ENCODE results near the gene OCA2. TPM values are rescaled to one million over a fixed set of nuclear protein-coding genes. Genes with fewer than 3 reads are reported as not detected.

The OCA2 gene
- total RNA-seq, 1 experiment from 2014 or later = 0.13 TPM

DNA sequence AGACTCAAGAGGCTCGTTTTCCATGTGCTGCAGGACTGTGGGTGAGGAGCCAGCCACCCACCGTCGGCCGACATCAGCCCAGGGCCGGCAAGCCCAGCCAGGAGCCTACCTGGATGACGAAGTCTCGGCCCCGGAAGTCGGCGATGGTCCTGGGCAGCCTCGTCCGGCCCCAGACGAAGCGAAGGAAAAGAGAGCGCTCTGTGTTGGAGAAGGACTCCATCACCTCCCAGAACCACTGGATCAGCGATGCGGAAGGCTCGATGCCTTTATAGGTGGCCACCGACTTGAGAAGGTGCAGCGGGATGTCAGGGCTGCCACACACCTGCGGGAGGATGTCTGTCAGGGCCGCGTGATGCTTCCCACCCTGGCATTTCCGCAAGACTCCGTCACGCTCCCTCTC lies 13.8 kb upstream of the OCA2 start:
- no peak for DNase-seq (ENCODE audit: low read depth, low spot score)
- BruUV-seq (replicated peaks) = no TSS peak
- H3K27me3 ChIP-seq (ENCODE audit: control insufficient read depth, insufficient read depth, low read length) = no peaks in the 10 kb centered on the region
- H3K4me3 ChIP-seq (ENCODE audit: low read depth in 2 of 2, low read length in 2 of 2) = no peak overlapping the region
- peaks cover 2% of the 10 kb centered on the region for H3K36me3 ChIP-seq (ENCODE audit: control insufficient read depth, insufficient read depth, low read length)
- ChIA-PET CTCF (no interaction called here), POLR2A (no interaction called here)
- no peak for TF ChIP-seq SIN3A (IDR thresholded peaks at IDR 0.05; ENCODE audit: borderline replicate concordance, insufficient read depth, low read depth, low read length)
- no peak for TF ChIP-seq TCF7L2 (IDR thresholded peaks at IDR 0.05; ENCODE audit: low read depth, low read length)
- no peak for TF ChIP-seq POLR2AphosphoS5 (IDR thresholded peaks at IDR 0.05; ENCODE audit: low read depth, low read length)
- H3K9me3 ChIP-seq (ENCODE audit: control insufficient read depth, insufficient read depth, low read depth, low read length) = no peaks in the 10 kb centered on the region
- no peak for ATAC-seq
- intact Hi-C loops (cut with micrococcal nuclease; ENCODE audit: unreplicated experiment) = no loop called here
- H3K27ac ChIP-seq (ENCODE audit: low read length) = no peak overlapping the region
- in situ Hi-C loops (cut with HindIII; ENCODE audit: low pct_unique_long_range_greater_than_20kb, low sequenced_read_pairs) = no loop called here
- H3K4me1 ChIP-seq (ENCODE audit: control insufficient read depth, insufficient read depth, low read length) = no peaks in the 10 kb centered on the region

DNA sequence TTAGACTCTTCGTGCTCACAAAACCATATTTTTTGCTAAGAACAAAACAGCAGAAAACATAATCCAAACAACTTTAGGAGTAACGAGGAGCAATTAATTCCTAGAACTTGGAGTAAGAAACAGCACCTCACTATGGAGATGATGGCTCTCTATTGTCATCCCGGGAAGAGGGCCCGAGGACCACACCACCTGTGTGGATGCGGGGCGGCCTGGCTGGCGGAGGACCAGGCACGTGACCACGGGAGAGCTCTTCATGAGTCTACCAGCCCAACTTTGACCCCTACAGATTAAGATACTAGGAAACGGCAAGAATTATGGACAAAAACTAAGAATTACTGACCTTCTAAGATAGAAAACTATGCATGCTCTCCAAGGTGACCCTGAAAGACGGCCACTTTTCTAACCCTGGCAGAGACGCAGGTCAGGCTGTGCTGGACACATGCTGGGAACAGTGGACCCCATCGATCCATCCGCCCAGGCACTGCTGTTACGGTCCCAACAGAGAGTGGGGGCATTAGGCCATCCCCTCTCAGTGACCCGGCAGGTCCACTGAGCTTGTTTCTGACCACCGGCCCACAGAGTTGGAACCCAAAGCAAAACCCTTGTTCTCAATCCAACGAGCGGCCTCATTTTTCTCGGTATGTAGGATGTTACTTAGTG lies 13.1 kb upstream of the OCA2 start:
- TF ChIP-seq, protein P1, sequence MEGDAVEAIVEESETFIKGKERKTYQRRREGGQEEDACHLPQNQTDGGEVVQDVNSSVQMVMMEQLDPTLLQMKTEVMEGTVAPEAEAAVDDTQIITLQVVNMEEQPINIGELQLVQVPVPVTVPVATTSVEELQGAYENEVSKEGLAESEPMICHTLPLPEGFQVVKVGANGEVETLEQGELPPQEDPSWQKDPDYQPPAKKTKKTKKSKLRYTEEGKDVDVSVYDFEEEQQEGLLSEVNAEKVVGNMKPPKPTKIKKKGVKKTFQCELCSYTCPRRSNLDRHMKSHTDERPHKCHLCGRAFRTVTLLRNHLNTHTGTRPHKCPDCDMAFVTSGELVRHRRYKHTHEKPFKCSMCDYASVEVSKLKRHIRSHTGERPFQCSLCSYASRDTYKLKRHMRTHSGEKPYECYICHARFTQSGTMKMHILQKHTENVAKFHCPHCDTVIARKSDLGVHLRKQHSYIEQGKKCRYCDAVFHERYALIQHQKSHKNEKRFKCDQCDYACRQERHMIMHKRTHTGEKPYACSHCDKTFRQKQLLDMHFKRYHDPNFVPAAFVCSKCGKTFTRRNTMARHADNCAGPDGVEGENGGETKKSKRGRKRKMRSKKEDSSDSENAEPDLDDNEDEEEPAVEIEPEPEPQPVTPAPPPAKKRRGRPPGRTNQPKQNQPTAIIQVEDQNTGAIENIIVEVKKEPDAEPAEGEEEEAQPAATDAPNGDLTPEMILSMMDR (IDR thresholded peaks at IDR 0.05) = no peak
- TF ChIP-seq SIN3A (IDR thresholded peaks at IDR 0.05; ENCODE audit: borderline replicate concordance, insufficient read depth, low read depth, low read length) (no peak), TCF7L2 (IDR thresholded peaks at IDR 0.05; ENCODE audit: low read depth, low read length) (no peak), POLR2AphosphoS5 (IDR thresholded peaks at IDR 0.05; ENCODE audit: low read depth, low read length) (no peak)
- TF ChIP-seq, protein P2, sequence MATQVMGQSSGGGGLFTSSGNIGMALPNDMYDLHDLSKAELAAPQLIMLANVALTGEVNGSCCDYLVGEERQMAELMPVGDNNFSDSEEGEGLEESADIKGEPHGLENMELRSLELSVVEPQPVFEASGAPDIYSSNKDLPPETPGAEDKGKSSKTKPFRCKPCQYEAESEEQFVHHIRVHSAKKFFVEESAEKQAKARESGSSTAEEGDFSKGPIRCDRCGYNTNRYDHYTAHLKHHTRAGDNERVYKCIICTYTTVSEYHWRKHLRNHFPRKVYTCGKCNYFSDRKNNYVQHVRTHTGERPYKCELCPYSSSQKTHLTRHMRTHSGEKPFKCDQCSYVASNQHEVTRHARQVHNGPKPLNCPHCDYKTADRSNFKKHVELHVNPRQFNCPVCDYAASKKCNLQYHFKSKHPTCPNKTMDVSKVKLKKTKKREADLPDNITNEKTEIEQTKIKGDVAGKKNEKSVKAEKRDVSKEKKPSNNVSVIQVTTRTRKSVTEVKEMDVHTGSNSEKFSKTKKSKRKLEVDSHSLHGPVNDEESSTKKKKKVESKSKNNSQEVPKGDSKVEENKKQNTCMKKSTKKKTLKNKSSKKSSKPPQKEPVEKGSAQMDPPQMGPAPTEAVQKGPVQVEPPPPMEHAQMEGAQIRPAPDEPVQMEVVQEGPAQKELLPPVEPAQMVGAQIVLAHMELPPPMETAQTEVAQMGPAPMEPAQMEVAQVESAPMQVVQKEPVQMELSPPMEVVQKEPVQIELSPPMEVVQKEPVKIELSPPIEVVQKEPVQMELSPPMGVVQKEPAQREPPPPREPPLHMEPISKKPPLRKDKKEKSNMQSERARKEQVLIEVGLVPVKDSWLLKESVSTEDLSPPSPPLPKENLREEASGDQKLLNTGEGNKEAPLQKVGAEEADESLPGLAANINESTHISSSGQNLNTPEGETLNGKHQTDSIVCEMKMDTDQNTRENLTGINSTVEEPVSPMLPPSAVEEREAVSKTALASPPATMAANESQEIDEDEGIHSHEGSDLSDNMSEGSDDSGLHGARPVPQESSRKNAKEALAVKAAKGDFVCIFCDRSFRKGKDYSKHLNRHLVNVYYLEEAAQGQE (IDR thresholded peaks at IDR 0.05; ENCODE audit: insufficient read depth in 1 of 2, low read depth in 2 of 2, low read length in 1 of 2) = no peak
- ATAC-seq (no peak), DNase-seq (ENCODE audit: low read depth, low spot score) (no peak)
- H3K4me1 ChIP-seq (ENCODE audit: control insufficient read depth, insufficient read depth, low read length) = no peaks in the 10 kb centered on the region
- ChIA-PET POLR2A (no interaction called here), CTCF (no interaction called here)
- intact Hi-C loops (cut with micrococcal nuclease; ENCODE audit: unreplicated experiment) = no loop called here
- no peaks in the 10 kb centered on the region for H3K27me3 ChIP-seq (ENCODE audit: control insufficient read depth, insufficient read depth, low read length)
- no peaks in the 10 kb centered on the region for H3K9me3 ChIP-seq (ENCODE audit: control insufficient read depth, insufficient read depth, low read depth, low read length)
- no TSS peak for BruUV-seq (replicated peaks)
- peaks cover 2% of the 10 kb centered on the region for H3K36me3 ChIP-seq (ENCODE audit: control insufficient read depth, insufficient read depth, low read length)
- in situ Hi-C loops (cut with HindIII; ENCODE audit: low pct_unique_long_range_greater_than_20kb, low sequenced_read_pairs) = no loop called here
- H3K4me3 ChIP-seq (ENCODE audit: low read depth in 2 of 2, low read length in 2 of 2) = no peak overlapping the region
- H3K27ac ChIP-seq (ENCODE audit: low read length) = no peak overlapping the region

DNA sequence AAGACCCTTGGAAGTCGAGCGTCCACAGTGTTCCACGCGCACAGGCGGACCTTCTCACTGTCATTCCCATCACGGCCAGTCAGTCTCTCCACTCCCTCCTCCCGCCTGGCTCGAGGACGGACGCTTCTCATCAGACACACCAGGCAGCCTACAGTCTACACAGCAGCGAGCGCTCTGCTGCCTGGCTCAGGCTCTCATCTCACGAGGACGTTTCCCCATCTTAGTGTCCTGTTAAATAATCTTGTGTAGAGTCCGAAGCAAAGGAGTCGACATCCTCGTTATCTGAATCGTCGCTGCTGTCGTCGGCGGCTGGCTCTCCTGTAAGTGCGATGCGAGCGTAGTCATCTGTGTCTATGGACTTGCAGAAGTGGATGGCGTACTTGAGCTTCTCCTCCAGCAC lies 12.4 kb upstream of the OCA2 start:
- CTCF ChIA-PET = no interaction called here
- H3K9me3 ChIP-seq (ENCODE audit: control insufficient read depth, insufficient read depth, low read depth, low read length) = no peaks in the 10 kb centered on the region
- TF ChIP-seq, protein P2 (IDR thresholded peaks at IDR 0.05; ENCODE audit: insufficient read depth in 1 of 2, low read depth in 2 of 2, low read length in 1 of 2) = no peak
- TF ChIP-seq POLR2AphosphoS5 (IDR thresholded peaks at IDR 0.05; ENCODE audit: low read depth, low read length) (no peak), SIN3A (IDR thresholded peaks at IDR 0.05; ENCODE audit: borderline replicate concordance, insufficient read depth, low read depth, low read length) (no peak), TCF7L2 (IDR thresholded peaks at IDR 0.05; ENCODE audit: low read depth, low read length) (no peak)
- no peak overlapping the region for H3K27ac ChIP-seq (ENCODE audit: low read length)
- in situ Hi-C loops (cut with HindIII; ENCODE audit: low pct_unique_long_range_greater_than_20kb, low sequenced_read_pairs) (no loop called here), intact Hi-C loops (cut with micrococcal nuclease; ENCODE audit: unreplicated experiment) (no loop called here)
- POLR2A ChIA-PET = no interaction called here
- H3K36me3 ChIP-seq (ENCODE audit: control insufficient read depth, insufficient read depth, low read length) = peaks cover 2% of the 10 kb centered on the region; the same call in 1 of the 2 replicates
- H3K27me3 ChIP-seq (ENCODE audit: control insufficient read depth, insufficient read depth, low read length) = no peaks in the 10 kb centered on the region
- DNase-seq (ENCODE audit: low read depth, low spot score) (no peak), ATAC-seq (no peak)
- BruUV-seq (replicated peaks) = TSS peak; percentile 92
- no peak overlapping the region for H3K4me3 ChIP-seq (ENCODE audit: low read depth in 2 of 2, low read length in 2 of 2)
- no peaks in the 10 kb centered on the region for H3K4me1 ChIP-seq (ENCODE audit: control insufficient read depth, insufficient read depth, low read length)

All from Panc1 (cell line).